Colonic mucosa (tissue), 4 donors: ENCODE measurements around the gene HSP90AB1. TPM values are rescaled to one million over a fixed set of nuclear protein-coding genes. Genes with fewer than 3 reads are reported as not detected.

Source experiments
- DNase-seq: peaks from one replicate; pipeline ENCODE4 v3.0.0-alpha.2; 2020
- H3K27ac ChIP-seq: fragments of 200-600 bp; one replicate; pipeline ENCODE4 v1.8.0; 2021
- H3K27me3 ChIP-seq: fragments of 200-600 bp; one replicate; pipeline ENCODE4 v1.8.0; 2021
- H3K36me3 ChIP-seq: fragments of 200-600 bp; one replicate; pipeline ENCODE4 v1.8.0; 2021
- H3K4me1 ChIP-seq: fragments of 200-600 bp; one replicate; pipeline ENCODE4 v1.8.0; 2021; ENCODE audit warnings: mild to moderate bottlenecking
- H3K4me3 ChIP-seq: fragments of 200-600 bp; one replicate; pipeline ENCODE4 v1.8.0; 2021
- H3K9ac ChIP-seq, 2 donors: one replicate each; pipeline ENCODE4 v1.7.0; 2013; ENCODE audit warnings: control low read depth in 2 of 2, low read depth in 2 of 2, low read length in 2 of 2
- H3K9me3 ChIP-seq: fragments of 200-600 bp; one replicate; pipeline ENCODE4 v1.8.0; 2021
- CTCF ChIP-seq: fragments of 200-600 bp; IDR thresholded peaks from one replicate; pipeline ENCODE4 v1.8.0; 2022; ENCODE audit warnings: antibody characterized with exemption, mild to moderate bottlenecking
- intact Hi-C: fragments of 100-400 bp; cut with DNase I; formaldehyde crosslinking; loops from one replicate; pipeline ENCODE4 v1.14.1; 2022
- total RNA-seq, 2 donors: library from RNA; stranded (reverse); fragmentation: NEBNext Ultra II Directional in 1 of 2; extraction: Animal tissue kit (Norgen Biotek cat#: 25700) in 1 of 2; gene quantifications; one replicate each; pipeline ENCODE4 v1.2.1, GENCODE V29; 2021
- donor health status: healthy.
- donor health status: DM: no; HTN: no; CAD: no.
- donor health status: DM: no; HTN: no; CAD: no.

Gene HSP90AB1
- total RNA-seq, 2 donors from 2014 or later = 409 to 1,163 TPM

- intact Hi-C loops = no loop called here
- H3K36me3 ChIP-seq = no peaks in the 10 kb centered on the region
- no peak overlapping the region for H3K4me3 ChIP-seq
- no peak overlapping the region for H3K9ac ChIP-seq
- H3K27me3 ChIP-seq = peaks cover 13% of the 10 kb centered on the region
- no peaks in the 10 kb centered on the region for H3K9me3 ChIP-seq
- TF ChIP-seq CTCF = no peak
- DNase-seq = no peak
- H3K27ac ChIP-seq = no peak overlapping the region
- peaks cover 10% of the 10 kb centered on the region for H3K4me1 ChIP-seq
These were observed 55.1 kb downstream of the HSP90AB1 start for GRCh38 chr6:44301782-44302564.

- intact Hi-C loops = no loop called here
- no peak overlapping the region for H3K9ac ChIP-seq
- no peak overlapping the region for H3K4me3 ChIP-seq
These were observed 56.0 kb downstream of the HSP90AB1 start for GRCh38 chr6:44302856-44303255.

More at GRCh38 chr6:44302856-44303255, 56.0 kb downstream of the HSP90AB1 start:
- Histone ChIP-seq H3K27ac (no peak overlapping the region), H3K4me1 (peaks cover 1% of the 10 kb centered on the region), H3K9me3 (no peaks in the 10 kb centered on the region), H3K36me3 (no peaks in the 10 kb centered on the region), H3K27me3 (peaks cover 5% of the 10 kb centered on the region)
- DNase-seq = no peak
- no peak for TF ChIP-seq CTCF

Other genes with a start within 250 kb of the HSP90AB1 start
- gene MRPL14, start 119.6 kb upstream of the HSP90AB1 start, total RNA-seq = 10 to 100 TPM; 72.0 to 77.7 TPM
- 10 to 100 TPM; 74.3 to 95.3 TPM for gene TMEM63B, start 119.5 kb upstream of the HSP90AB1 start, total RNA-seq
- 1 to 10 TPM in 1 of 2 donors, not detected in 1; 2.0 TPM for gene CAPN11, start 88.3 kb upstream of the HSP90AB1 start, total RNA-seq
- gene MYMX, start 30.2 kb upstream of the HSP90AB1 start, total RNA-seq = not detected
- 10 to 100 TPM; 17.0 to 19.1 TPM for gene SLC29A1, start 23.5 kb upstream of the HSP90AB1 start, total RNA-seq
- gene SLC35B2, start 10.4 kb downstream of the HSP90AB1 start, total RNA-seq = 10 to 100 TPM; 42.7 to 52.2 TPM
- 10 to 100 TPM; 11.9 to 18.8 TPM for gene NFKBIE, start 18.4 kb downstream of the HSP90AB1 start, total RNA-seq
- under 1 TPM; 0.12 to 0.19 TPM for gene TMEM151B, start 23.3 kb downstream of the HSP90AB1 start, total RNA-seq
- gene AARS2, start 66.2 kb downstream of the HSP90AB1 start, total RNA-seq = 10 to 100 TPM in 1 of 2 donors, 1 to 10 TPM in 1; 9.0 to 27.7 TPM
- gene SPATS1, start 95.5 kb downstream of the HSP90AB1 start, total RNA-seq = not detected
- gene CDC5L, start 140.6 kb downstream of the HSP90AB1 start, total RNA-seq = 10 to 100 TPM; 20.6 to 20.8 TPM